GM19025 (cell line): Measurements from ENCODE around the gene CORO1C.

Experiments used
- ATAC-seq: cut with Tn5 transposase; IDR thresholded peaks from one replicate; pipeline ENCODE4 v1.9.1; 2021; ENCODE audit warnings: mild to moderate bottlenecking, low read depth, moderate library complexity; ENCODE audit not compliant: unreplicated experiment

Gene CORO1C

GRCh38 chr12:108727868-108728735, 3.2 kb downstream of the CORO1C start:
- no peak for ATAC-seq

- ATAC-seq: no peak
Measured at GRCh38 chr12:108727161-108727560, 4.2 kb downstream of the CORO1C start.

GRCh38 chr12:108724890-108725151, 6.5 kb downstream of the CORO1C start:
- ATAC-seq: no peak

GRCh38 chr12:108724054-108724889, 7.0 kb downstream of the CORO1C start:
- ATAC-seq: no peak

GRCh38 chr12:108722992-108723766, 8.1 kb downstream of the CORO1C start:
- no peak for ATAC-seq

GRCh38 chr12:108722463-108722862, 8.9 kb downstream of the CORO1C start:
- ATAC-seq: no peak

GRCh38 chr12:108721824-108722223, 9.5 kb downstream of the CORO1C start:
- no peak for ATAC-seq

- no peak for ATAC-seq
Measured at GRCh38 chr12:108720757-108721514, 10.4 kb downstream of the CORO1C start.

- no peak for ATAC-seq
Measured at GRCh38 chr12:108717243-108717642, 14.1 kb downstream of the CORO1C start.

GRCh38 chr12:108714866-108715265, 16.5 kb downstream of the CORO1C start:
- ATAC-seq: no peak

GRCh38 chr12:108713471-108713870, 17.8 kb downstream of the CORO1C start:
- ATAC-seq: no peak

GRCh38 chr12:108712925-108713203, 18.5 kb downstream of the CORO1C start:
- no peak for ATAC-seq

GRCh38 chr12:108712165-108712924, 19.0 kb downstream of the CORO1C start:
- no peak for ATAC-seq

GRCh38 chr12:108711489-108712164, 19.7 kb downstream of the CORO1C start:
- ATAC-seq: no peak

- no peak for ATAC-seq
Measured at GRCh38 chr12:108709697-108710096, 21.6 kb downstream of the CORO1C start.

GRCh38 chr12:108704527-108704926, 26.8 kb downstream of the CORO1C start:
- no peak for ATAC-seq

- no peak for ATAC-seq
Measured at GRCh38 chr12:108702595-108703320, 28.6 kb downstream of the CORO1C start.

- no peak for ATAC-seq
Measured at GRCh38 chr12:108701779-108702441, 29.4 kb downstream of the CORO1C start.
